ENCODE measurements around the gene OPCML.

The OPCML gene

GRCh38 chr11:132772703-132773545 is 759.4 kb downstream of the OPCML start:
- DNase-seq, result no peak

GRCh38 chr11:132771746-132772145 is 760.6 kb downstream of the OPCML start:
- no peak for DNase-seq

- DNase-seq, result no peak
These were observed 761.3 kb downstream of the OPCML start for GRCh38 chr11:132770829-132771530.

GRCh38 chr11:132763503-132763902 is 768.8 kb downstream of the OPCML start:
- DNase-seq, result no peak

GRCh38 chr11:132755934-132756333 is 776.4 kb downstream of the OPCML start:
- DNase-seq, result no peak

GRCh38 chr11:132751516-132752250 is 780.6 kb downstream of the OPCML start:
- DNase-seq, result no peak

GRCh38 chr11:132746305-132746704 is 786.0 kb downstream of the OPCML start:
- DNase-seq, result no peak

GRCh38 chr11:132745306-132745705 is 787.0 kb downstream of the OPCML start:
- DNase-seq, result no peak

GRCh38 chr11:132744771-132745170 is 787.5 kb downstream of the OPCML start:
- no peak for DNase-seq

- no peak for DNase-seq
These were observed 788.7 kb downstream of the OPCML start for GRCh38 chr11:132743601-132744000.

GRCh38 chr11:132742929-132743328 is 789.4 kb downstream of the OPCML start:
- no peak for DNase-seq

- DNase-seq, result no peak
These were observed 798.1 kb downstream of the OPCML start for GRCh38 chr11:132734217-132734616.

- no peak for DNase-seq
These were observed 804.3 kb downstream of the OPCML start for GRCh38 chr11:132728026-132728425.

- no peak for DNase-seq
These were observed 810.8 kb downstream of the OPCML start for GRCh38 chr11:132721526-132721925.

- DNase-seq, result no peak
These were observed 812.6 kb downstream of the OPCML start for GRCh38 chr11:132719684-132720083.

- DNase-seq, result peak; percentile 54
These were observed 813.3 kb downstream of the OPCML start for GRCh38 chr11:132718711-132719671.

- DNase-seq, result no peak
These were observed 814.5 kb downstream of the OPCML start for GRCh38 chr11:132717824-132718223.

GRCh38 chr11:132716037-132716436 is 816.3 kb downstream of the OPCML start:
- DNase-seq, result no peak

- no peak for DNase-seq
These were observed 817.4 kb downstream of the OPCML start for GRCh38 chr11:132714859-132715440.

- no peak for DNase-seq
These were observed 819.8 kb downstream of the OPCML start for GRCh38 chr11:132712466-132712865.

- no peak for DNase-seq
These were observed 827.4 kb downstream of the OPCML start for GRCh38 chr11:132704781-132705375.
